GM19240 (cell line): ENCODE data around the gene TTLL8.
"Not testable (repeated sequence)": the region's sequence is repeated elsewhere in the genome, so short reads cannot be mapped to it uniquely, and the experiment has no call there.

Experiments
- DNase-seq: peaks from one replicate; pipeline ENCODE4 v3.0.0; 2011; ENCODE audit warnings: low spot score; ENCODE audit not compliant: insufficient read length

Gene TTLL8

GRCh38 chr22:49989826-49990225, 68.3 kb downstream of the TTLL8 start:
- not testable (repeated sequence) for DNase-seq

GRCh38 chr22:49986325-49986724, 71.8 kb downstream of the TTLL8 start:
- DNase-seq: no peak

DNA sequence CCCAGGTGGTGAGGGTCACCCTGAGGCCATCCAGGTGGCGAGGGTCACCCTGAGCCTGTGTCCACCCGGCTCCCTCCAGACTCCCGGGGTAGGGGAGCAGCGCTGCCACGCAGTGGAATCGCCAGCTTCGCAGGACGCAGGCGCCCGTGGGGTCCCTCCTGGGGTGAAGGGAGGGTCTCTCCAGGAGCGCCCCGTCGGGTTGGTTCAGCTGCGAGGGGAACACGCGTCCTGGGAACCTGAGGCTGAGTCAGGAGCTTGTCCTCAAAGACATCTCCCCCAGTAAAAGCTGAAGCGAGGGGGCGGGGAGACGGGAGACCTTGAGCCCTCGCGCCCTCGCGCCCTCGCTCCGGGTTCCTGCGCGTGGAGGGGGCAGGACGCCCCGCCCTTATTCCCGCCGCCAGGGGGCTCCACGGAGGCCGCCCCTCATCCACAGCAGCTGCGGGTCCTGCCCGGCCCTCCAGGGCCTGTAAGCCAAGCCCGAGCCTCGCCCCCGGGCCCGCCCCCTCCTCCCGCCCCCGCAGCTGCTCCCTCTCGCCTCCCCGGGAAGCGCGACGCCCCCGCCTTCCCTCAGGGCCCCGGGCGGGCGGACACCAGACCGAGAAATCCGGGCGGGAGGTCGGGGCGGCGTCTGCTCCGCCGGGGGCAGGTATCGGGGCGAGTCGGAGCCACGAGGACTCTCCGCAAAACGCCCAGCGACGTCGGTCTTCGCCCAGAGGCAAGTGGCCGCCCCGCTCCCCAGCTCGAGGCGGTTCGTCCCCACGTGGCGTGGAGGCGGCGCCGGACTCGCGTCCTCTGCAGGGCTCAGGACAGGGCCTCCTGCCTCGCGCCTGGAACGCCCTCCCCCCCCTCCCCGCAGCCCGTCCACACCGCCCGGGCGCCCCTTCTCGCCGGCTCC, 74.7 kb downstream of the TTLL8 start:
- no peak for DNase-seq

DNA sequence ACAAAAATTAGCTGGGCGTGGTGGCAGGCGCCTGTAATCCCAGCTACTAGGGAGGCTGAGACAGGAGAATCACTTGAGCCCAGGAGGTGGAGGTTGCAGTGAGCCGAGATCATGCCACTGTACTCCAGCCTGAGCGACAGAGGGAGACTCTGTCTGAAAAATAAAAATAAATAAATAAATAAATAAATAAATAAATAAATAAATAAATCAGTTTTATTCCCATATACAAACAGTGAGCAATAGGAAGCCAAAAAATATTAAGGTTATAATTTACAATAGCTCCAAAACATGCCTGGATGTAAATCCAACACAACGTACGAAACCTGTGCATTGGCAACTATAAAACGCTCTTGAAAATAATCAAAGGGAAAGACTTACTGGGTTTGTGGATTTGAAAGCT, 76.3 kb downstream of the TTLL8 start:
- not testable (repeated sequence) for DNase-seq

GRCh38 chr22:49979587-49980264, 78.4 kb downstream of the TTLL8 start:
- DNase-seq: no peak

GRCh38 chr22:49977578-49977977, 80.5 kb downstream of the TTLL8 start:
- DNase-seq: no peak

DNA sequence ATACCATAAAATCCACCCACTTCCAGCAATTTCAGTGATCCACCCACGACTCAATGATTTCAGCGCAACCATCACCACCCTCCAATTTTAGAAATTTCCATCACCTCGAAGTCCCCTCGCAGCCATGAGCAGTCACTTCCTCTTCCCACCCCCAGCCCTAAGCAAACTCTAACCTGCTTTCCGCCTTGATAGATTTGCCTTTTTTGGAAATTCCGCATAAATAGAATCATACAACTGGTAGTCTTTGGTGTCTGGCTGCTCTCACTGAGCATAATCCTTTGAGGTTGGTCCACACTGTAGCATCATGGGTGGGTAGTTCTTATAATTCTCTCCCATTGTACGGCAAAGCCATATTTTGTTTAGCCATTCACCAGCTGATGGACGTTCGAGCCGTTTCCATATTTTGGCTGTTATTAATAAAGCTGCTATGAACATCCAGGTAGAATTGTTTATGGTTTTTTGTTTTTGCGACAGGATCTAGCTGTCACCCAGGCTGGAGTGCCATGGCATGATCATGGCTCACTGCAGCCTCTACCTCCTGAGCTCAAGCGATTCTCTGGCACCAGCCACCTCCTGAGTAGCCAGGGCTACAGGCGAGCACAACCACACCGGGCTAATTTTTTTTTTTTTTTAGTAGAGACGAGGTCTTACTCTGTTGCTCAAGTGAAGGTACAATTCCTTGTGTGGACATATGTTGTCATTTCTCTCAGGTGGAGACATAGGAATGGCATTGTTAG, 81.5 kb downstream of the TTLL8 start:
- DNase-seq: no peak

- DNase-seq: no peak
Observed at GRCh38 chr22:49975543-49976389, 82.3 kb downstream of the TTLL8 start.

DNA sequence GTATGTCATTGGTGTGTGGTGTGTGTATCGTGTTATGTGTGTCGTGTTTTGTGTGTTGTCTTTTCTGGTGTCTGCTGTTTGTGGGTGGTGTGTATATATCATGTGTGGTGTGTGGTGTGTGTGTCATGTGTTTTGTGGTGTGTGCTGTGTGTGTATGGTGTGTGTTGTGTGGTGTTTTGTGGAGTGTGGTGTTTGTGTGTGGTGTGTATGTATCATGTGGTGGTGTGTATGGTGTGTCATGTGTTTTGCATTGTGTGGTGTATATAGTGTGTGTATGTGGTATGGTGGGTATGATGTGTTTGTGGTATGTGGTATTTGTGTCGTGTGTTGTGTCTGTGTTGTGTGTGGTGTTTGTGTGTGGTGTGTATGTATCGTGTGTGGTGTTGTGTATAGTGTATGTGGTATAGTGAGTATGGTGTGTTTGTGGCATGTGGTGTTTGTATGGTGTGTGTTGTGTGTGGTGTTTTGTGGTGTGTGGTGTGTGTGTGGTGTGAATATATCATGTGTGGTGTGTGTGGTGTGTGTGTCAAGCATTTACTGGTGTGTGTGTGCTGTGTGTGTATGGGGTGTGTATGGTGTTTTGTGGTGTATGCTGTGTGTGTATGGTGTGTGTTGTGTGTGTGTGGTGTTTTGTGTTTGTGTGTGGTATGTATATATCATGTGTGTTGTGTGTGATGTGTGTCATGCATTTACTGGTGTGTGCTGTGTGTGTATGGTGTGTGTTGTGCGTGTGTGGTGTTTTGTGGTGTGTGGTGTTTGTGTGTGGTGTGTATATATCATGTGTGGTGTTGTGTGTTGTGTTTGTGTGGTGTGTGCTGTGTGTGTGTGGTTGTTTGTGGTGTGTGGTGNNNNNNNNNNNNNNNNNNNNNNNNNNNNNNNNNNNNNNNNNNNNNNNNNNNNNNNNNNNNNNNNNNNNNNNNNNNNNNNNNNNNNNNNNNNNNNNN, 84.8 kb downstream of the TTLL8 start:
- DNase-seq: no peak

- no peak for DNase-seq
Observed at GRCh38 chr22:49972163-49973017, 85.7 kb downstream of the TTLL8 start.

GRCh38 chr22:49971232-49972162, 86.6 kb downstream of the TTLL8 start:
- no peak for DNase-seq

DNA sequence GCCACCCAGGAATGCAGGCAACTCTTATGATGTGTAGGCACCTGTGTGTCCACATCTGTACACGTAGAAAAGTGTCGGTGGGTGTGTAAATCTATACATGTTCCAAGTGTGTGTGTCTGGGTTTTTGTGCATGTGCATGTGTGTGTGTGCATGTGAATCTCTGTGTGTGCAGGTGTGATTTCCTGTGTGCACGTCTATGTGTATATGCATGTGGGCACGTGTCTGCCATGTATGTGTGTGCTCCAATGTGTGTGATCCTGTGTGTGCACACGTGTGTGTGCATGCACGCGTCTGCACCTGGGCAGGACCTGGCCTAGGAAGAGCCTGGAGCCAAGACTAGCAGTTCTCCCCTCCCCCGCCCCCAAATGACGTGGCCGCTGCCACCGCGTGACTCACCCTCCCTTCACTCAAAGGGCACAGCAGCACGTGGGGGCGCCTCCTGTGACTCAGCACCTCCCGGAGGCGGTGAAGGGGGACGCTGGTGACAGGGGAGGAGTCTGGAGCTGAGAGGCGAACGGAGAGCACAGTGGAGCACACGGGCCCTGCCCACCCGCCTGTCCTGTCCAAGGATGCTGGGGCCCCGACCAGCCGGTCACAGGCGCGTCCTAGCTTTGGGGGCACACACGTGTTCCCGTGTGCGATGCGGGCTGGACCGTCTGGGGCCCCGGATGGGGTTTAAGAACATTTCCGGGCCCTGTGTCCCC, 87.4 kb downstream of the TTLL8 start:
- DNase-seq: peak; percentile 87

- DNase-seq: no peak
Observed at GRCh38 chr22:49969751-49970527, 88.2 kb downstream of the TTLL8 start.

DNA sequence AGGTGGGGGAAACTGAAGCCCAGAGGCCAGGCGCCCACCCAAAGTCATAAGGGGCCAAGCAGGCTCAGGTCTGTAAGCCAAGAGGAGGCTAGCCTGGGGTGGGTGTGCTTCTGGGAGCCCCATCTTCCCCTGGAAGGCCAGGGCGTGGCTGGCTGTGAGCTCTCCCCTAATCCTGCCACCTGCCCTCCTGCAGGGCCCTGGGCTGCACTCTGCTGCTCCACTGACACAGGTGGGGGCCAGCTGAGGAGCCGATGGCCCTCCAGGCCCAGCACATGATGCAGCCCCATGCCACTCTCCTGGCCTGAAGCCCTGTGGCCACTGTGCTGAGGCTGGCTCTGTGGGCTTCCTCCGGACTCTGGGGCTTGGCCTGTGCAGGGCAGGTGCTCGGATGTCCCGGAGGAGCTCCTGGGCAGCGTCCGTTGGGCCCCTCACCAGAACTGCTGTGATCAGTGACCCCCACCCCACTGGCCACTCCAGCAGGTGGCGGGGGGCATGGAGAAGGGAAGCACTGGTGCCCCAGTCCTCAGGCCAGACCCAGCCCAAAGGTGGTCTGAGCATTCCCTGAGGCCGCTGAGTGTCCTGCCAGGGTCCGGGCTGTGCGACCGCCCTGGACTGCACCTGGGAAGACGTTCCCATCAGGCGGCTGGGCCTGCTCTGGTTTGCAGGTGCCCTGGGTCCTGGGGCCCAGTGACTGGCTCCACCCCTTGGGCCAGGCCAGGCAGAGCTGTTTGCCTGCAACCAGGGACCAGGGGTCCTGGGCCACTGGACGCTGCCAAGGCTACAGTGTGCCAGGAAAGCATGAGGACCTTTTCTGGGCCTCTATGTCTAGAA, 89.1 kb downstream of the TTLL8 start:
- no peak for DNase-seq
